HepG2 (cell line): ENCODE data around the gene CPNE5. TPM values are rescaled to one million over a fixed set of nuclear protein-coding genes. Genes with fewer than 3 reads are reported as not detected.
A peak's percentile ranks its signal among the peaks of the same experiment; 100 is the strongest.

Experiments
- AGO2 ChIP-seq: fragments of 200-400 bp; formaldehyde crosslinking; optimal IDR thresholded peaks from 2 replicates; pipeline ENCODE3; 2017; ENCODE audit warnings: mild to moderate bottlenecking, low read depth, low read length, moderate library complexity
- E2F5 ChIP-seq: sonication (generic); formaldehyde crosslinking; conservative IDR thresholded peaks from 2 replicates; pipeline ENCODE4 v1.4.0; 2020; ENCODE audit warnings: missing genetic modification reagents
- GABPB1 ChIP-seq: IDR thresholded peaks from 2 replicates; pipeline ENCODE4 v1.6.1; 2016; ENCODE audit warnings: mild to moderate bottlenecking, missing genetic modification reagents, moderate library complexity, missing compliant biosample characterization
- HHEX ChIP-seq: IDR thresholded peaks from 2 replicates; pipeline ENCODE4 v1.6.1; 2016; ENCODE audit warnings: control low read depth
- JUN ChIP-seq: sonication (generic); formaldehyde crosslinking; IDR thresholded peaks from 2 replicates; pipeline ENCODE4 v1.4.0; 2020; ENCODE audit warnings: mild to moderate bottlenecking, missing genetic modification reagents
- MED13 ChIP-seq: sonication (generic); formaldehyde crosslinking; IDR thresholded peaks from 2 replicates; pipeline ENCODE4 v1.5.0; 2020; ENCODE audit warnings: missing genetic modification reagents
- POGZ ChIP-seq: sonication (generic); formaldehyde crosslinking; IDR thresholded peaks from 2 replicates; pipeline ENCODE4 v1.4.0; 2020; ENCODE audit warnings: mild to moderate bottlenecking, missing genetic modification reagents
- SIN3B ChIP-seq: fragments of 150-350 bp; IDR thresholded peaks from 2 replicates; pipeline ENCODE4 v1.6.1; 2014; ENCODE audit warnings: low read length
- SMYD3 ChIP-seq: sonication (generic); formaldehyde crosslinking; IDR thresholded peaks from 2 replicates; pipeline ENCODE4 v1.8.1; 2023; ENCODE audit warnings: mild to moderate bottlenecking, missing genetic modification reagents
- SP2 ChIP-seq: sonication (generic); formaldehyde crosslinking; IDR thresholded peaks from 2 replicates; pipeline ENCODE4 v1.5.1; 2020; ENCODE audit warnings: mild to moderate bottlenecking, missing genetic modification reagents
- THYN1 ChIP-seq: sonication (generic); formaldehyde crosslinking; IDR thresholded peaks from 2 replicates; pipeline ENCODE4 v1.8.1; 2023; ENCODE audit warnings: low read depth, mild to moderate bottlenecking, moderate library complexity, missing genetic modification reagents, borderline replicate concordance
- TIGD3 ChIP-seq: sonication (generic); formaldehyde crosslinking; IDR thresholded peaks from 2 replicates; pipeline ENCODE4 v1.5.1; 2020; ENCODE audit warnings: mild to moderate bottlenecking, missing genetic modification reagents, borderline replicate concordance
- ZBTB8A ChIP-seq: sonication (generic); formaldehyde crosslinking; IDR thresholded peaks from 2 replicates; pipeline ENCODE4 v1.4.0; 2020; ENCODE audit warnings: mild to moderate bottlenecking, low read depth, missing genetic modification reagents, borderline replicate concordance
- ZC3H13 ChIP-seq: sonication (generic); formaldehyde crosslinking; IDR thresholded peaks from 2 replicates; pipeline ENCODE4 v1.8.1; 2023; ENCODE audit warnings: mild to moderate bottlenecking, missing genetic modification reagents, moderate library complexity
- ZNF121 ChIP-seq: sonication (generic); formaldehyde crosslinking; IDR thresholded peaks from 2 replicates; pipeline ENCODE4 v1.5.0; 2020; ENCODE audit warnings: mild to moderate bottlenecking, missing genetic modification reagents
- ZNF512B ChIP-seq: sonication (generic); formaldehyde crosslinking; IDR thresholded peaks from 2 replicates; pipeline ENCODE4 v1.5.1; 2020; ENCODE audit warnings: missing genetic modification reagents, mild to moderate bottlenecking, borderline replicate concordance
- ZNF558 ChIP-seq: sonication (generic); formaldehyde crosslinking; IDR thresholded peaks from 2 replicates; pipeline ENCODE4 v1.9.0; 2022; ENCODE audit warnings: mild to moderate bottlenecking, missing genetic modification reagents, borderline replicate concordance
- ZNF607 ChIP-seq: sonication (generic); formaldehyde crosslinking; IDR thresholded peaks from 2 replicates; pipeline ENCODE4 v1.5.1; 2020; ENCODE audit warnings: missing genetic modification reagents, mild to moderate bottlenecking, borderline replicate concordance
- ZNF678 ChIP-seq: sonication (generic); formaldehyde crosslinking; IDR thresholded peaks from 2 replicates; pipeline ENCODE4 v1.4.0; 2020; ENCODE audit warnings: mild to moderate bottlenecking, missing genetic modification reagents
- ZNF720 ChIP-seq: sonication (generic); formaldehyde crosslinking; IDR thresholded peaks from 2 replicates; pipeline ENCODE4 v1.4.0; 2020; ENCODE audit warnings: missing genetic modification reagents
- ZNF770 ChIP-seq: sonication (generic); formaldehyde crosslinking; IDR thresholded peaks from 2 replicates; pipeline ENCODE4 v1.5.0; 2020; ENCODE audit warnings: mild to moderate bottlenecking, missing genetic modification reagents
- ZSCAN22 ChIP-seq: sonication (generic); formaldehyde crosslinking; IDR thresholded peaks from 2 replicates; pipeline ENCODE4 v1.4.0; 2020; ENCODE audit warnings: mild to moderate bottlenecking, missing genetic modification reagents
- polyA plus RNA-seq, 8 experiments: library from polyadenylated mRNA; depleted of rRNA in 3 of 8; stranded (reverse) in 7 of 8; unstranded in 1 of 8; fragments of >200 nt; fragmentation: Illumina TruSeq in 4 of 8; extraction: Trizol in 4 of 8; gene quantifications; 2 replicates each; pipeline versions ENCODE4 v1.2.1 to v1.2.3, GENCODE V29; 2011 to 2016; ENCODE audit warnings: low read depth in 4 of 8, missing spikeins in 1 of 8, mixed read lengths in 1 of 8; ENCODE audit not compliant: insufficient read depth in 1 of 8
- total RNA-seq, 5 experiments: library from RNA; depleted of rRNA; stranded (reverse); fragments of >200 nt; fragmentation: Illumina TruSeq; extraction: Trizol; gene quantifications; 2 replicates each; pipeline ENCODE4 v1.2.3, GENCODE V29; 2016; ENCODE audit warnings: low read depth in 1 of 5

Gene CPNE5
- total and polyA plus RNA-seq, 2 of the 13 experiments (the other 11 are each of a cell fraction or from before 2014, with no cell fraction given), result 0.16 TPM; not detected in 1

GRCh38 chr6:36885461-36886401 is 46.5 kb upstream of the CPNE5 start, which contains the start of gene C6orf89 (continued):
- peak; percentile 97; the same call in 1 of the 2 replicates for TF ChIP-seq ZNF512B (CRISPR knock-in tag)
- TF ChIP-seq GABPB1 (CRISPR knock-in tag), result peak; percentile 99
- peak; percentile 83 for TF ChIP-seq SP2 (CRISPR knock-in tag)
- peak; percentile 96; the same call in 1 of the 2 replicates for TF ChIP-seq TIGD3 (CRISPR knock-in tag)
- TF ChIP-seq ZNF720 (CRISPR knock-in tag), result no peak
- TF ChIP-seq ZNF607 (CRISPR knock-in tag), result peak; percentile 95
- no peak for TF ChIP-seq HHEX (CRISPR knock-in tag)
- TF ChIP-seq ZNF770, result peak; percentile 85
- TF ChIP-seq ZNF121, result no peak
- peak; percentile 72; the same call in 1 of the 2 replicates for TF ChIP-seq SIN3B
- TF ChIP-seq ZNF558 (CRISPR knock-in tag), result no peak; the same call in 1 of the 2 replicates
- peak; percentile 84 for TF ChIP-seq MED13 (CRISPR knock-in tag)
- no peak for TF ChIP-seq ZSCAN22 (CRISPR knock-in tag)
- TF ChIP-seq POGZ (CRISPR knock-in tag), result peak; percentile 99
- TF ChIP-seq ZBTB8A, result 0 out of 2 replicates have a peak, but pooled peaks have one; percentile 42
- 0 out of 2 replicates have a peak, but pooled peaks have one; percentile 71 for TF ChIP-seq ZNF678 (CRISPR knock-in tag)
- peak; percentile 73 for TF ChIP-seq AGO2
- TF ChIP-seq THYN1, result 0 out of 2 replicates have a peak, but pooled peaks have one; percentile 44
- TF ChIP-seq JUN (CRISPR knock-in tag), result peak; percentile 69; the same call in 1 of the 2 replicates
- peak; percentile 75; the same call in 1 of the 2 replicates for TF ChIP-seq SMYD3 (CRISPR knock-in tag)
- TF ChIP-seq E2F5 (CRISPR knock-in tag), result peak; percentile 76; the same call in 1 of the 2 replicates
- peak; percentile 84; the same call in 1 of the 2 replicates for TF ChIP-seq ZC3H13 (CRISPR knock-in tag)
